GM12878 (cell line): Measurements from ENCODE around the gene VWA5B2.

Experiments used
- FOXK2 ChIP-seq: fragments of 450-650 bp; IDR thresholded peaks from 2 replicates; pipeline ENCODE4 v1.6.1; 2017; ENCODE audit warnings: mild to moderate bottlenecking, moderate library complexity
- IKZF2 ChIP-seq, 2 experiments: fragments of 450-650 bp; IDR thresholded peaks; 2 replicates each; pipeline ENCODE4 v1.6.1; 2017; ENCODE audit warnings: mild to moderate bottlenecking in 2 of 2, moderate library complexity in 2 of 2
- ZNF274 ChIP-seq: IDR thresholded peaks from one replicate; pipeline ENCODE4 v1.8.0; 2011; ENCODE audit not compliant: insufficient read length, insufficient read depth
- TF ChIP-seq, protein P1 (sequence below), 3 experiments: IDR thresholded peaks in 2 of 3; conservative IDR thresholded peaks in 1 of 3; 2 replicates each; pipeline ENCODE4 v1.5.1; 2011; ENCODE audit warnings: low read depth in 3 of 3, low read length in 3 of 3, mild to moderate bottlenecking in 3 of 3, control low read depth in 2 of 3, moderate library complexity in 2 of 3, inconsistent platforms in 1 of 3, mixed read lengths in 1 of 3; ENCODE audit not compliant: control insufficient read depth in 2 of 3, insufficient read depth in 1 of 3; ENCODE audit errors: extremely low read depth in 1 of 3

- no peak for TF ChIP-seq FOXK2
- TF ChIP-seq, protein P1, sequence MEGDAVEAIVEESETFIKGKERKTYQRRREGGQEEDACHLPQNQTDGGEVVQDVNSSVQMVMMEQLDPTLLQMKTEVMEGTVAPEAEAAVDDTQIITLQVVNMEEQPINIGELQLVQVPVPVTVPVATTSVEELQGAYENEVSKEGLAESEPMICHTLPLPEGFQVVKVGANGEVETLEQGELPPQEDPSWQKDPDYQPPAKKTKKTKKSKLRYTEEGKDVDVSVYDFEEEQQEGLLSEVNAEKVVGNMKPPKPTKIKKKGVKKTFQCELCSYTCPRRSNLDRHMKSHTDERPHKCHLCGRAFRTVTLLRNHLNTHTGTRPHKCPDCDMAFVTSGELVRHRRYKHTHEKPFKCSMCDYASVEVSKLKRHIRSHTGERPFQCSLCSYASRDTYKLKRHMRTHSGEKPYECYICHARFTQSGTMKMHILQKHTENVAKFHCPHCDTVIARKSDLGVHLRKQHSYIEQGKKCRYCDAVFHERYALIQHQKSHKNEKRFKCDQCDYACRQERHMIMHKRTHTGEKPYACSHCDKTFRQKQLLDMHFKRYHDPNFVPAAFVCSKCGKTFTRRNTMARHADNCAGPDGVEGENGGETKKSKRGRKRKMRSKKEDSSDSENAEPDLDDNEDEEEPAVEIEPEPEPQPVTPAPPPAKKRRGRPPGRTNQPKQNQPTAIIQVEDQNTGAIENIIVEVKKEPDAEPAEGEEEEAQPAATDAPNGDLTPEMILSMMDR (IDR thresholded peaks at IDR 0.05 in 2 of 3, conservative IDR thresholded peaks at IDR 0.05 in 1 of 3; ENCODE audit: control insufficient read depth in 2 of 3, extremely low read depth in 1 of 3, insufficient read depth in 1 of 3, low read depth in 3 of 3, low read length in 3 of 3) = no peak
- no peak for TF ChIP-seq IKZF2 (IDR thresholded peaks at IDR 0.05)
- no peak for TF ChIP-seq ZNF274
Measured at GRCh38 chr3:184259396-184259877, 30.1 kb downstream of the VWA5B2 start.
